ENCODE results near the gene NAB1. TPM values are rescaled to one million over a fixed set of nuclear protein-coding genes. Genes with fewer than 3 reads are reported as not detected.

The NAB1 gene
- total RNA-seq (2021) (29.8 and 32.6 TPM in 2 replicates), Bru-seq, nascent RNA (percentile 92 among the genes with signal in this experiment), BruChase-seq, experiment 1, labeled RNA remaining after a 2-hour chase (percentile 92 among the genes with signal in this experiment), BruChase-seq, experiment 2, labeled RNA remaining after a 6-hour chase (percentile 76 among the genes with signal in this experiment)
- long read RNA-seq, partial matches to known transcripts, result 0 of 9 reads
- long read RNA-seq, other reads (novel, unspliced or antisense), result 6 of 9 reads

DNA sequence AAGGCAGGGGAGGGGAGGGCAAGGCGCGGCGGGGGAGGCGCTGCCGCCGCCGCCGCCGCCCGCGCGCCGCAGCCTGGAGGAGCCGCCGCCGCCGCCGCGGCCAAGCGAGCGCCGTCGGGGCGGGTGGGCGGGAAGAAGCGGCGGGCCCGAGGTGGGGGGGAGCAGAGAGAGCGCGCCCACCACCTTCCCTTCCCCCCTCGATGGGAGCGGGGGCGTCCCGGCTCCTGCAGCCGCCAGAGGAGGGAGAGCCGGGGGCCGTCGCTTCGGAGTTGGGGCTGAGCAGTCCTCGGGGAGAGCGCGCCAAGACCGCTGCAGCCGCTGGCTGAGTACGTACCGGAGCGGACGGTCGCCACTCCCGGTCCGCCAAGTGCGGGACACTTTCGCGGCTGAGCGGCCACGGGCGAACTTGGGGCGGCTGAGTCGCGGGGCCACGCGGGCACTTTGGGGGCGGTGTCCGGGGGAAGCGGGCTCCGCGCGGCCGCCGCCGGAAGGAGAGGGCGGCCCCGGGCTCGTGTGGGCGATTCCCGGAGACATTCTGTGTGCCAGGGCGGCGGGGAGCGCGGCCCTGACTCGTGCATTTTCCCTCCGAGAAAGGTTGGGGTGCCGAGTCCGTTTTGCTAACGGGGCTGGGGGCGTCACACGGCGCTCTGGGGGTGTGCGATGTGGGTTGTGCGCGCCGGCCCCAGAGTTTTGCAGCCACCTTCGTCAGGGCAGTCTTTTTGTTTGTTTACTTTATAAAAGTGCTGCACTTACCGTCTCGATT, at the start of gene NAB1:
Gene NAB1, plus strand, starts transcription at position 49 of the 763 bp plus-strand sequence. CDS start 10,094 bp downstream, outside the sequence.
- ChIA-PET POLR2A (ENCODE audit: low non-redundant PET) (no interaction called here), CTCF (no interaction called here)
- H3K27me3 ChIP-seq (replicated peaks; ENCODE audit: insufficient read depth, low read depth, low read length, poor library complexity), result no peaks in the 10 kb centered on the region
- no TSS peak for BruUV-seq (replicated peaks)
- TF ChIP-seq EZH2 (IDR thresholded peaks at IDR 0.05; ENCODE audit: borderline replicate concordance, low read depth, low read length, poor library complexity, severe bottlenecking), result no peak
- no peak for TF ChIP-seq CTCF (conservative IDR thresholded peaks at IDR 0.05; ENCODE audit: low read depth, low read length)
- H3K36me3 ChIP-seq (ENCODE audit: insufficient read depth, low read length, poor library complexity, severe bottlenecking), result no peaks in the 10 kb centered on the region
- intact Hi-C loops (cut with micrococcal nuclease; ENCODE audit: unreplicated experiment), result loop anchor here (5.0 to 10.0 kb wide), 2 partner anchors 117 to 366 kb away; partner anchors contain the start of genes NEMP2 and STAT1
- H3K4me1 ChIP-seq (ENCODE audit: insufficient read depth, low read length, poor library complexity, severe bottlenecking), result peaks cover 44% of the 10 kb centered on the region
- DNase-seq (ENCODE audit: low spot score), result peak; percentile 57
- H3K9me3 ChIP-seq (ENCODE audit: low read depth, low read length, poor library complexity, severe bottlenecking), result no peaks in the 10 kb centered on the region
- peak within 1 kb of the TSS; percentile 94 for H3K27ac ChIP-seq (ENCODE audit: low read depth, low read length, poor library complexity, severe bottlenecking)
- H3K4me3 ChIP-seq (ENCODE audit: low read depth, low read length, poor library complexity, severe bottlenecking), result peak within 1 kb of the TSS; percentile 92

- Histone ChIP-seq H3K4me1 (ENCODE audit: insufficient read depth, low read length, poor library complexity, severe bottlenecking) (no peaks in the 10 kb centered on the region), H3K36me3 (ENCODE audit: insufficient read depth, low read length, poor library complexity, severe bottlenecking) (no peaks in the 10 kb centered on the region), H3K27ac (ENCODE audit: low read depth, low read length, poor library complexity, severe bottlenecking) (no peak overlapping the region), H3K9me3 (ENCODE audit: low read depth, low read length, poor library complexity, severe bottlenecking) (no peaks in the 10 kb centered on the region), H3K4me3 (ENCODE audit: low read depth, low read length, poor library complexity, severe bottlenecking) (no peak overlapping the region), H3K27me3 (replicated peaks; ENCODE audit: insufficient read depth, low read depth, low read length, poor library complexity) (no peaks in the 10 kb centered on the region)
- no peak for TF ChIP-seq EZH2 (IDR thresholded peaks at IDR 0.05; ENCODE audit: borderline replicate concordance, low read depth, low read length, poor library complexity, severe bottlenecking)
- TF ChIP-seq CTCF (conservative IDR thresholded peaks at IDR 0.05; ENCODE audit: low read depth, low read length), result no peak
- no TSS peak for BruUV-seq (replicated peaks)
- no peak for DNase-seq (ENCODE audit: low spot score)
- intact Hi-C loops (cut with micrococcal nuclease; ENCODE audit: unreplicated experiment), result no loop called here
- ChIA-PET POLR2A (ENCODE audit: low non-redundant PET) (no interaction called here), CTCF (no interaction called here)
These were observed 49.2 kb upstream of the NAB1 start for GRCh38 chr2:190599546-190600220.

GRCh38 chr2:190600293-190601103, 48.4 kb upstream of the NAB1 start:
- Histone ChIP-seq H3K27me3 (replicated peaks; ENCODE audit: insufficient read depth, low read depth, low read length, poor library complexity) (no peaks in the 10 kb centered on the region), H3K4me1 (ENCODE audit: insufficient read depth, low read length, poor library complexity, severe bottlenecking) (no peaks in the 10 kb centered on the region), H3K27ac (ENCODE audit: low read depth, low read length, poor library complexity, severe bottlenecking) (no peak overlapping the region), H3K4me3 (ENCODE audit: low read depth, low read length, poor library complexity, severe bottlenecking) (no peak overlapping the region), H3K9me3 (ENCODE audit: low read depth, low read length, poor library complexity, severe bottlenecking) (no peaks in the 10 kb centered on the region), H3K36me3 (ENCODE audit: insufficient read depth, low read length, poor library complexity, severe bottlenecking) (no peaks in the 10 kb centered on the region)
- intact Hi-C loops (cut with micrococcal nuclease; ENCODE audit: unreplicated experiment), result no loop called here
- TF ChIP-seq EZH2 (IDR thresholded peaks at IDR 0.05; ENCODE audit: borderline replicate concordance, low read depth, low read length, poor library complexity, severe bottlenecking) (no peak), CTCF (conservative IDR thresholded peaks at IDR 0.05; ENCODE audit: low read depth, low read length) (no peak)
- BruUV-seq (replicated peaks), result no TSS peak
- POLR2A ChIA-PET (ENCODE audit: low non-redundant PET), result no interaction called here
- DNase-seq (ENCODE audit: low spot score), result no peak
- CTCF ChIA-PET, result no interaction called here
